Endothelial cell of umbilical vein (primary cell): ENCODE measurements around the gene MCHR1. TPM values are rescaled to one million over a fixed set of nuclear protein-coding genes. Genes with fewer than 3 reads are reported as not detected.

Source experiments
- BruUV-seq: library from RNA; stranded (reverse); fragments of 400-500 nt; replicated peaks from 2 replicates; lab custom pipeline; 2021; lab: Mats Ljungman, UMichigan
- CTCF ChIA-PET: fragments of 300-600, 350-600 bp; sonication (Branson Sonifier 250); formaldehyde crosslinking; loops from one replicate; lab custom pipeline; 2021; ENCODE audit warnings: antibody characterized with exemption, inconsistent platforms; lab: Charles Lee
- POLR2A ChIA-PET: fragments of 300-600, 350-600 bp; sonication (Branson Sonifier 250); formaldehyde crosslinking; loops from one replicate; lab custom pipeline; 2021; ENCODE audit warnings: antibody characterized with exemption, inconsistent platforms; lab: Charles Lee
- DNase-seq: peaks from one replicate; pipeline ENCODE4 v3.0.0-alpha.2; 2011; ENCODE audit warnings: low read depth, low spot score
- FAIRE-seq: peaks from 2 replicates; lab custom pipeline; 2011; peaks lifted over from hg19 to GRCh38; lab: Jason Lieb, UNC
- H2AFZ ChIP-seq: 2 replicates; pipeline ENCODE4 v1.6.0; 2012; ENCODE audit warnings: low read depth, low read length, control low read depth, inconsistent platforms
- H3K27ac ChIP-seq: 2 replicates; pipeline ENCODE4 v1.5.1; 2011; ENCODE audit warnings: low read depth, mild to moderate bottlenecking, control low read depth, low read length, moderate library complexity; ENCODE audit not compliant: insufficient read depth
- H3K27me3 ChIP-seq, 2 experiments: 2 replicates each; pipeline versions ENCODE4 v1.6.0 to v1.6.1; 2011; ENCODE audit warnings: low read length in 2 of 2, mixed read lengths in 1 of 2; ENCODE audit not compliant: control insufficient read depth in 2 of 2, insufficient read depth in 2 of 2
- H3K36me3 ChIP-seq, 2 experiments: 2 replicates in 1 of 2; 3 replicates in 1 of 2; pipeline ENCODE4 v1.5.1; 2011; ENCODE audit warnings: low read length in 2 of 2, mild to moderate bottlenecking in 1 of 2, moderate library complexity in 1 of 2; ENCODE audit not compliant: control insufficient read depth in 2 of 2, insufficient read depth in 2 of 2; ENCODE audit errors: extremely low read depth in 1 of 2
- H3K4me1 ChIP-seq: 3 replicates; pipeline ENCODE4 v1.5.1; 2011; ENCODE audit warnings: mild to moderate bottlenecking, low read length; ENCODE audit not compliant: control insufficient read depth, insufficient read depth; ENCODE audit errors: extremely low read depth
- H3K4me2 ChIP-seq: 2 replicates; pipeline ENCODE4 v1.6.1; 2011; ENCODE audit warnings: low read length, control low read depth, mixed read lengths; ENCODE audit not compliant: insufficient read depth
- H3K4me3 ChIP-seq, 3 experiments: fragments of 200-600 bp in 1 of 3; sonication (generic), shearing (Covaris generic) in 1 of 3; replicated peaks in 1 of 3; 2 replicates each; pipeline ENCODE4 v1.5.1; 2011 to 2016; ENCODE audit warnings: control low read depth in 3 of 3, low read length in 3 of 3, mild to moderate bottlenecking in 2 of 3, inconsistent platforms in 1 of 3, low read depth in 1 of 3, moderate library complexity in 1 of 3; ENCODE audit not compliant: insufficient read depth in 1 of 3
- H3K79me2 ChIP-seq: 2 replicates; pipeline ENCODE4 v1.6.0; 2012; ENCODE audit warnings: low read length, inconsistent platforms; ENCODE audit not compliant: control insufficient read depth, insufficient read depth
- H3K9ac ChIP-seq: replicated peaks from 2 replicates; pipeline ENCODE3; 2011; ENCODE audit warnings: low read length, control low read depth; ENCODE audit not compliant: insufficient read depth; ENCODE audit errors: extremely low read depth
- H3K9me1 ChIP-seq: replicated peaks from 3 replicates; pipeline ENCODE4 v1.6.0; 2011; ENCODE audit warnings: mild to moderate bottlenecking, low read length; ENCODE audit not compliant: control insufficient read depth, insufficient read depth; ENCODE audit errors: extremely low read depth
- H3K9me3 ChIP-seq: replicated peaks from 2 replicates; pipeline ENCODE4 v1.5.1; 2012; ENCODE audit warnings: low read length, inconsistent platforms; ENCODE audit not compliant: control insufficient read depth, insufficient read depth
- H4K20me1 ChIP-seq: replicated peaks from 2 replicates; pipeline ENCODE3; 2011; ENCODE audit warnings: mild to moderate bottlenecking, low read length; ENCODE audit not compliant: control insufficient read depth, insufficient read depth; ENCODE audit errors: extremely low read depth
- EZH2 ChIP-seq: IDR thresholded peaks from 2 replicates; pipeline ENCODE4 v1.6.1; 2012; ENCODE audit warnings: borderline replicate concordance, low read depth, mild to moderate bottlenecking, moderate library complexity, low read length, inconsistent platforms; ENCODE audit not compliant: severe bottlenecking
- FOS ChIP-seq: IDR thresholded peaks from 2 replicates; pipeline ENCODE4 v1.6.1; 2011; ENCODE audit warnings: mild to moderate bottlenecking, low read length, moderate library complexity, borderline replicate concordance; ENCODE audit not compliant: insufficient read depth
- GATA2 ChIP-seq: IDR thresholded peaks from 2 replicates; pipeline ENCODE4 v1.7.0; 2011; ENCODE audit warnings: low read depth, mild to moderate bottlenecking, moderate library complexity, mixed read lengths, low read length; ENCODE audit not compliant: insufficient read length, insufficient read depth
- JUN ChIP-seq: IDR thresholded peaks from 2 replicates; pipeline ENCODE4 v1.6.1; 2011; ENCODE audit warnings: borderline replicate concordance, low read depth; ENCODE audit not compliant: insufficient read length, insufficient read depth
- MYC ChIP-seq: IDR thresholded peaks from one replicate; pipeline ENCODE4 v1.6.1; 2011; ENCODE audit warnings: mild to moderate bottlenecking, low read depth, low read length
- POLR2A ChIP-seq: IDR thresholded peaks from 2 replicates; pipeline ENCODE4 v1.6.1; 2012; ENCODE audit warnings: low read depth, mild to moderate bottlenecking, control low read depth, low read length
- POLR2AphosphoS5 ChIP-seq: IDR thresholded peaks from 2 replicates; pipeline ENCODE4 v1.6.1; 2012; ENCODE audit warnings: low read depth, mild to moderate bottlenecking, control low read depth, low read length, moderate library complexity; ENCODE audit not compliant: insufficient read depth
- dilution Hi-C: fragments of 300-500 bp; cut with MboI; formaldehyde crosslinking; loops from one replicate; pipeline ENCODE4 v1.15.0; 2019; ENCODE audit warnings: low sequenced_read_pairs; ENCODE audit not compliant: extremely low pct_ligation_motif_present
- intact Hi-C: fragments of 100-400 bp; cut with micrococcal nuclease; formaldehyde crosslinking; loops from one replicate; pipeline ENCODE4 v1.10.0; 2022
- polyA plus RNA-seq, 4 experiments: library from polyadenylated mRNA; depleted of rRNA in 3 of 4; stranded (reverse) in 3 of 4; unstranded in 1 of 4; fragments of >200 nt; gene quantifications; 2 replicates each; pipeline versions ENCODE4 v1.2.1 to v1.2.3, GENCODE V29; 2011 to 2012; ENCODE audit warnings: missing spikeins in 1 of 4
- total RNA-seq: library from RNA; stranded (reverse); gene quantifications from 2 replicates; pipeline ENCODE4 v1.2.3, GENCODE V29; 2021
- TF ChIP-seq, protein P1 (sequence below), 2 donors: IDR thresholded peaks; 1 replicate in 1 of 2; 2 replicates in 1 of 2; pipeline ENCODE4 v1.5.1; 2011; ENCODE audit warnings: low read length in 2 of 2, mild to moderate bottlenecking in 2 of 2, moderate library complexity in 2 of 2, control low read depth in 1 of 2, inconsistent platforms in 1 of 2, low read depth in 1 of 2; ENCODE audit not compliant: insufficient read depth in 1 of 2; ENCODE audit errors: extremely low read depth in 1 of 2
- TF ChIP-seq, protein P2 (sequence below): IDR thresholded peaks from 2 replicates; pipeline ENCODE4 v1.6.1; 2011; ENCODE audit not compliant: insufficient read depth, insufficient read length

The MCHR1 gene
- total and polyA plus RNA-seq, 2 donors (not counting 3 experiments of a cell fraction or from before 2014, with no cell fraction given): not detected

DNA sequence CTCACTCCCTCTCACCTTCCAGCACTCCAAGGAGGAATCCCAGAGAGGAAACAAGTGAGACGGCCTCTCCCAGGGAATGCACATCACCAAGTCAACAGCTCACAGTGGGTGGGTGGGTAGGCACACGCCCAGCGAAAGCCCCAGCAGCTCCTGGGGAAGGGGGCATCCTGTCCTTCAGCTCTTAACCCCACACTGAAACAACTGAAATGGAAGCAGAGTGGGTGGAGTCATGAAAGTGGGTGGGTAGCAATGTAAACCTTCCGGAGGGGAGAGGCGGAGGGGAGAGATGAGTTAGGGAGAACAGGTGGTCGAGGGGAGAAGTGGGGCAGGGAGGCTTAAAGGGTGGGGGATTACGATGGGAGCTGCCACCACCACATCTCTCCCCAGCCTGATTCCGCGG is 5.4 kb downstream of the MCHR1 start:
- ChIA-PET POLR2A (no interaction called here), CTCF (interaction anchor here (1.0 to 6.0 kb wide), 5 partner anchors 67 to 215 kb away, joined by 3 to 189 read pairs (median 31); no protein-coding TSS in a partner anchor)
- dilution Hi-C loops (no loop called here), intact Hi-C loops (no loop called here)
- H3K4me1 ChIP-seq: peaks cover 7% of the 10 kb centered on the region
- TF ChIP-seq POLR2AphosphoS5 (no peak), POLR2A (no peak), EZH2 (no peak), FOS (no peak), JUN (no peak), GATA2 (no peak), MYC (no peak)
- TF ChIP-seq, protein P1, sequence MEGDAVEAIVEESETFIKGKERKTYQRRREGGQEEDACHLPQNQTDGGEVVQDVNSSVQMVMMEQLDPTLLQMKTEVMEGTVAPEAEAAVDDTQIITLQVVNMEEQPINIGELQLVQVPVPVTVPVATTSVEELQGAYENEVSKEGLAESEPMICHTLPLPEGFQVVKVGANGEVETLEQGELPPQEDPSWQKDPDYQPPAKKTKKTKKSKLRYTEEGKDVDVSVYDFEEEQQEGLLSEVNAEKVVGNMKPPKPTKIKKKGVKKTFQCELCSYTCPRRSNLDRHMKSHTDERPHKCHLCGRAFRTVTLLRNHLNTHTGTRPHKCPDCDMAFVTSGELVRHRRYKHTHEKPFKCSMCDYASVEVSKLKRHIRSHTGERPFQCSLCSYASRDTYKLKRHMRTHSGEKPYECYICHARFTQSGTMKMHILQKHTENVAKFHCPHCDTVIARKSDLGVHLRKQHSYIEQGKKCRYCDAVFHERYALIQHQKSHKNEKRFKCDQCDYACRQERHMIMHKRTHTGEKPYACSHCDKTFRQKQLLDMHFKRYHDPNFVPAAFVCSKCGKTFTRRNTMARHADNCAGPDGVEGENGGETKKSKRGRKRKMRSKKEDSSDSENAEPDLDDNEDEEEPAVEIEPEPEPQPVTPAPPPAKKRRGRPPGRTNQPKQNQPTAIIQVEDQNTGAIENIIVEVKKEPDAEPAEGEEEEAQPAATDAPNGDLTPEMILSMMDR (IDR thresholded peaks at IDR 0.05; ENCODE audit: extremely low read depth in 1 of 2, insufficient read depth in 1 of 2, low read depth in 1 of 2, low read length in 2 of 2): no peak
- TF ChIP-seq, protein P2, sequence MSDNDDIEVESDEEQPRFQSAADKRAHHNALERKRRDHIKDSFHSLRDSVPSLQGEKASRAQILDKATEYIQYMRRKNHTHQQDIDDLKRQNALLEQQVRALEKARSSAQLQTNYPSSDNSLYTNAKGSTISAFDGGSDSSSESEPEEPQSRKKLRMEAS: no peak
- no peak overlapping the region for H3K4me3 ChIP-seq
- DNase-seq: no peak
- no peaks in the 10 kb centered on the region for H4K20me1 ChIP-seq
- no peaks in the 10 kb centered on the region for H3K36me3 ChIP-seq
- no peak overlapping the region for H3K27ac ChIP-seq
- no peak overlapping the region for H2AFZ ChIP-seq
- H3K27me3 ChIP-seq: peaks cover 8% of the 10 kb centered on the region in 2 experiments
- no TSS peak for BruUV-seq
- H3K4me2 ChIP-seq: no peak overlapping the region
- H3K9me1 ChIP-seq: no peaks in the 10 kb centered on the region
- H3K9ac ChIP-seq: no peak overlapping the region
- no peak for FAIRE-seq
- no peaks in the 10 kb centered on the region for H3K79me2 ChIP-seq
- no peaks in the 10 kb centered on the region for H3K9me3 ChIP-seq
